ENCODE measurements around the gene STXBP1.

Gene STXBP1

GRCh38 chr9:127644146-127644827 lies 32.2 kb downstream of the STXBP1 start:
- H3K4me1 ChIP-seq (ENCODE audit: control insufficient read depth, insufficient read depth, low read length), result peaks cover 2% of the 10 kb centered on the region
- H3K4me2 ChIP-seq (ENCODE audit: low read length), result no peak overlapping the region
- H3K4me3 ChIP-seq (ENCODE audit: low read length), result no peak overlapping the region
- no peak overlapping the region for H3K9ac ChIP-seq (ENCODE audit: low read depth, low read length)
- H3K27me3 ChIP-seq (ENCODE audit: control insufficient read depth, insufficient read depth, low read length), result no peaks in the 10 kb centered on the region
- H3K36me3 ChIP-seq (ENCODE audit: insufficient read depth, low read length), result no peaks in the 10 kb centered on the region
- H3K9me3 ChIP-seq (replicated peaks; ENCODE audit: low read length), result no peaks in the 10 kb centered on the region

DNA sequence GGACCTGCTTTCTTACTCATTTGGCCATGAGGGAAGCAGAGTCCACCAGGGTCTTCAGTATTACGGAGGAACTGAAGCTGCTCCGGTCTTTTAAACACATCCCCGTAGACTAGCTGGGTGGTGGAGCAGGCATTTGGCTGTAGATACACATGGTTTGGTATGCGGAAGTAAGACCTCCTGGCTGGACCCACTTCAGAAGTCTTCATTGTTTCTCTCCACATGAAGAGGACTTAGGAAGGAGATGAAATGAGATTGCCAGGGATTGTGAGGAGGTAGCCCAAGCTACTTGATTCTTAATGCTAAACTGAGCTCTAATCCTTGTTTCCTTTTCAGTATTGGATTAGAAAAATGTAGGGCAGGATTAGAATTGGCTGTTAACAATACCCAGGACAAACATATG lies 32.9 kb downstream of the STXBP1 start:
- no peak overlapping the region for H3K4me2 ChIP-seq (ENCODE audit: low read length)
- no peak overlapping the region for H3K4me3 ChIP-seq (ENCODE audit: low read length)
- H3K4me1 ChIP-seq (ENCODE audit: control insufficient read depth, insufficient read depth, low read length), result peaks cover 2% of the 10 kb centered on the region
- H3K9me3 ChIP-seq (replicated peaks; ENCODE audit: low read length), result no peaks in the 10 kb centered on the region
- no peak overlapping the region for H3K9ac ChIP-seq (ENCODE audit: low read depth, low read length)
- H3K36me3 ChIP-seq (ENCODE audit: insufficient read depth, low read length), result no peaks in the 10 kb centered on the region
- H3K27me3 ChIP-seq (ENCODE audit: control insufficient read depth, insufficient read depth, low read length), result no peaks in the 10 kb centered on the region

DNA sequence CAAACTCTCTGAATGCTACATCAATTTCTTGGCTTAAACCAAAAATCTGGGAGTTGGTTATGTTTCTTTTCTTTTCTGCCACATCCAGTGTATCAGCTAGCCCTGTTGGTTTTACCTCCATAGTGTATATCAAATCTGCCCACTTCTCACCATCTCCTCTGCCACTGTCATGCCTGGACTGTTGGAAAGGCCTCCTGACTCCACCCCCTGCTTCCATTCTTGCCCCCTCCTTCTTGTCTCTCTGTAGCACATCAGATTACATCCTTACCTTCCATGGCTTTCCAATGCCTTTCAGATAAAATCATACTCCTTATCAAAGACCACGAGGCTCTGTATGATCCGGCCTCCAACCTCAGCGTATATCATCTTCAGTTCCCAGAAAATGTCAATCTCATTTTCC lies 35.4 kb downstream of the STXBP1 start:
- Histone ChIP-seq H3K9ac (ENCODE audit: low read depth, low read length) (no peak overlapping the region), H3K4me3 (ENCODE audit: low read length) (no peak overlapping the region), H3K27me3 (ENCODE audit: control insufficient read depth, insufficient read depth, low read length) (no peaks in the 10 kb centered on the region), H3K9me3 (replicated peaks; ENCODE audit: low read length) (no peaks in the 10 kb centered on the region), H3K4me2 (ENCODE audit: low read length) (no peak overlapping the region), H3K4me1 (ENCODE audit: control insufficient read depth, insufficient read depth, low read length) (peaks cover 2% of the 10 kb centered on the region), H3K36me3 (ENCODE audit: insufficient read depth, low read length) (no peaks in the 10 kb centered on the region)

DNA sequence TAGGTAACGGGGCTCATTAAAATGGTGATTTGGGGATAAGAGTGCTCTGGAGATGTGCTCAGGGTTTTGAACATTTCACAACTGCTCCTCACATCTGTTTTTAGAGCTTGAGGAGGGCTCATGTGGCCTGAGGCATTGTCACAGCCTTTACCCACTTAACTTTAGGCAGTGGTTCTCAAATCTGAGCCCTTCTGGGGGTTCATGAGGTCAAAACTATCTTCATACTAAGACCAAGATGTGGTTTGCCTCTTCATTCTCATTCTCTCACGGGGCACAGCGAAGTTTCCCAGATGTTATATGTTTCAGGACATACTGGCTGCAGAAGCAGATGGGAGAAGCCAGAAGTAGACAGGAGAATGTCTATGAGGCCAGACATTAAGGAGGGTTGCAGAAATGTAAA lies 38.4 kb downstream of the STXBP1 start:
- no peaks in the 10 kb centered on the region for H3K9me3 ChIP-seq (replicated peaks; ENCODE audit: low read length)
- no peak overlapping the region for H3K4me3 ChIP-seq (ENCODE audit: low read length)
- H3K9ac ChIP-seq (ENCODE audit: low read depth, low read length), result no peak overlapping the region
- H3K36me3 ChIP-seq (ENCODE audit: insufficient read depth, low read length), result peaks cover 7% of the 10 kb centered on the region
- no peaks in the 10 kb centered on the region for H3K4me1 ChIP-seq (ENCODE audit: control insufficient read depth, insufficient read depth, low read length)
- H3K27me3 ChIP-seq (ENCODE audit: control insufficient read depth, insufficient read depth, low read length), result no peaks in the 10 kb centered on the region
- H3K4me2 ChIP-seq (ENCODE audit: low read length), result no peak overlapping the region

DNA sequence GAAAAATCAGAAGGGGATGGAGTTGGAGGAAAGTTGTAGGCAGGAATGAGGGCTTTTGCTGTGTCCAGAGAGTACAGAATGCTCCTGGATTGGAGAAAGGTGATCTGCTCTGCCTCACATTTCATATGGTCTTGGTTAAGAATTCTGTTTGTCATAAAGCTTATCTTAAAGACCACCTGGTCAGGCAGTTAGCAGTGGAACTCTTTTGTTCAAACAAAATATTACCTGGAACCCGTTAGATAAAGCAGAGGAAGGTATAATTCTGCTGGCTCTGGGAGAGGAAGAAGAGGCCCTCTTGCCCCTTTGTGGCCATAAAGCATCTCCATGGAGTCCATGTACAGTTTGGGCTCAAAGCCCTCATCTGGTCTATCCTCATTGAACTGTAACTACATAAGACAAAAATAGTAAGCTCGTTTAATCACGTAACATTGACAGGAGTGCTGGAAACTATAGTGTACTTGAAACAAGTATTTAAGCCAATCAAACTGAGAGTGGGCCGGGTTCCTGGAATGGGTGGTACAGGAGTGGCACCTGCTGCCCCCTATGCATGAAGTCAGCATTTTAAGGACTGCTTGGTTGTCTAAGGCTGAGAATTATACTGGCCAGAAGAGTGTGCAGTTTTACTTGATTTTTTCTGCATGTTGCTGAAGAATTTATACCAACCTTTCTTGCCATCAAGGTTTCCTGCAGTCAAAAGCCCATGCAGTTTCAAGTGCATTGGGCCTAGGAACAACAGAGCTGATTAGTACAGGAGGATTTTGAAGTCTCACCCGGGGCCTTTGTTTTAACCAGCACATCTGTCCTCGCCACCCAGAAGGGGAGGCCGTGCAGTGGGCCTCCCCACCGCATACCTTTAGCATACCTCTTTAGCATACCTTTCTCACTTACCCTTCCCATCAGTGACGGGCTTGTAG lies 39.9 kb downstream of the STXBP1 start:
- no peak overlapping the region for H3K9ac ChIP-seq (ENCODE audit: low read depth, low read length)
- H3K4me2 ChIP-seq (ENCODE audit: low read length), result no peak overlapping the region
- no peak overlapping the region for H3K4me3 ChIP-seq (ENCODE audit: low read length)
- no peaks in the 10 kb centered on the region for H3K27me3 ChIP-seq (ENCODE audit: control insufficient read depth, insufficient read depth, low read length)
- H3K4me1 ChIP-seq (ENCODE audit: control insufficient read depth, insufficient read depth, low read length), result no peaks in the 10 kb centered on the region
- H3K36me3 ChIP-seq (ENCODE audit: insufficient read depth, low read length), result peaks cover 7% of the 10 kb centered on the region
- no peaks in the 10 kb centered on the region for H3K9me3 ChIP-seq (replicated peaks; ENCODE audit: low read length)

DNA sequence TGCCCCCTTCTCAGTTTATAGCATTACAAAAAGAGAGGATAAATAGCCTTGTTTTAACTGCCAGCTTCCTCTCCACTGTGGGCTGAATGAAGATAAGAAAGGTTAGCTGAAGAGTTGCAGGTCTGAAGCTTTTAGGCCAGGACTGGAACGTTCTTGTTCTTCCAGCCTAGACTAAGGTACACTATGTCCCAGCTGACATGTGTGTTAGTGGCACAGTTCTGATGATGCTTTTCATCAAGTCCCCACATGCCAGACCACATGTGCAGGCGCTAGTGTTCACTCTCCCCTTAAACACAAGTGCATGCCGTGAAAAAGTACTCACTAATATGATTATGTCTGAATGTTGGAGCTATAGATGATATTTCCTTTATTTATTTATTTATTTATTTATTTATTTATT lies 40.7 kb downstream of the STXBP1 start:
- Histone ChIP-seq H3K9ac (ENCODE audit: low read depth, low read length) (no peak overlapping the region), H3K9me3 (replicated peaks; ENCODE audit: low read length) (no peaks in the 10 kb centered on the region), H3K4me1 (ENCODE audit: control insufficient read depth, insufficient read depth, low read length) (no peaks in the 10 kb centered on the region), H3K4me2 (ENCODE audit: low read length) (no peak overlapping the region), H3K36me3 (ENCODE audit: insufficient read depth, low read length) (peaks cover 7% of the 10 kb centered on the region), H3K27me3 (ENCODE audit: control insufficient read depth, insufficient read depth, low read length) (no peaks in the 10 kb centered on the region), H3K4me3 (ENCODE audit: low read length) (no peak overlapping the region)

GRCh38 chr9:127654619-127655018 lies 42.5 kb downstream of the STXBP1 start:
- no peaks in the 10 kb centered on the region for H3K9me3 ChIP-seq (replicated peaks; ENCODE audit: low read length)
- H3K4me2 ChIP-seq (ENCODE audit: low read length), result no peak overlapping the region
- H3K4me3 ChIP-seq (ENCODE audit: low read length), result no peak overlapping the region
- no peak overlapping the region for H3K9ac ChIP-seq (ENCODE audit: low read depth, low read length)
- no peaks in the 10 kb centered on the region for H3K4me1 ChIP-seq (ENCODE audit: control insufficient read depth, insufficient read depth, low read length)
- peaks cover 7% of the 10 kb centered on the region for H3K36me3 ChIP-seq (ENCODE audit: insufficient read depth, low read length)
- no peaks in the 10 kb centered on the region for H3K27me3 ChIP-seq (ENCODE audit: control insufficient read depth, insufficient read depth, low read length)

DNA sequence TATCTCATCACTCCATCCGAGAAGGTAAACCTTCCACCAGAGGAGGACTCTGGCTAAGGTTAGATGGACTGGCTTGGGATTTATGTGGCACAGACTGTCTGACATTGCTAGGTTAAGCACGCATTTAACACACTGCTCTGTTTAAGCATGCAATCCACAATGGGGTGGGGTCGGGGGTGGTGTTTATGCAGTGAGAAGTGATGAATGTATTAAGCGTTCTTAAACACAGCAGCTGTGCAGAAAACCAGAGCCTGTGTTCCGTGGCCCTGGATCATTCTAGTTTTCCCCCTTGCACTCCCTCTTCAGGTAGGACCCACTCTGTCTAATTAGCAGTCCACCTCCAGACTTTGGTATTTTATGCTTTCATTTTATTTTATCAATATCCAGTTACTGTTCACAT lies 46.4 kb downstream of the STXBP1 start:
- Histone ChIP-seq H3K9ac (ENCODE audit: low read depth, low read length) (no peak overlapping the region), H3K27me3 (ENCODE audit: control insufficient read depth, insufficient read depth, low read length) (no peaks in the 10 kb centered on the region), H3K4me2 (ENCODE audit: low read length) (no peak overlapping the region), H3K36me3 (ENCODE audit: insufficient read depth, low read length) (peaks cover 24% of the 10 kb centered on the region), H3K4me3 (ENCODE audit: low read length) (no peak overlapping the region), H3K9me3 (replicated peaks; ENCODE audit: low read length) (no peaks in the 10 kb centered on the region), H3K4me1 (ENCODE audit: control insufficient read depth, insufficient read depth, low read length) (no peaks in the 10 kb centered on the region)

DNA sequence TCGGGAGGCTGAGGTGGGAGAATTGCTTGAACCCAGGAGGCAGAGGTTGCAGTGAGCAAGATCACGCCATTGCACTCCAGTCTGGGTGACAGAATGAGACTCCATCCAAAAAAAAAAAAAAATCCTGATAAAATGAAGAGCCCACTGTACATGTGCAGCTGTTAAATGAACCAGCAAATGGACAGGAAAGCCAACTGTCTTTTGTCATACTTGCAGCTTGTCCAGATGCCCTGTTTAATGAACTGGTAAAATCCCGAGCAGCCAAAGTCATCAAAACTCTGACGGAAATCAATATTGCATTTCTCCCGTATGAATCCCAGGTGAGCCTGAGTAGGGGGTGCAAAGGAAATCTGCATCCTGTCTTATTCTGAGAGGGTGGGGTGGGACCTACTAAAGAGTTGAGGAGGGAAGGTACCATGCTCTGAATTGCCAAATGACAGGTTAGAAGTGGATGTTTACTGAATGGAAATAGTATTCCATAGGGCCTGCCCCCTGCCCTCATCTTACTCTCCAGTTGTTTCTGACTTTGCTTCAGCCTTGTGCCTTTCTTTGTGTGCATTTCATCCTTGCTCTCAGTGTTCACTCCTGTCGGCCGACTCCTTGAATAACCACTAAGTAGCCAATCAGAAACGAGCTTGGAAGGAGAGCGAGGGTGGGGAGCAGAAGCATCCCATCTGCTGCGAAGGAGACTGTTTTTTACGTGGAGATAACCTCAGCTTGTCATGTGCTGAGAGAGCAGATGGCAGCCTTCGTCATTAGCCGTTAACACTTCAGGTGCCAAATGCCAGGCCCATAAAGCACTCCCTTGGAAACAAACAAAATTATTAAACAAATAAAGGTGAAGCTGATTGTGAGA lies 49.0 kb downstream of the STXBP1 start:
- Histone ChIP-seq H3K4me2 (ENCODE audit: low read length) (no peak overlapping the region), H3K27me3 (ENCODE audit: control insufficient read depth, insufficient read depth, low read length) (no peaks in the 10 kb centered on the region), H3K9ac (ENCODE audit: low read depth, low read length) (no peak overlapping the region), H3K36me3 (ENCODE audit: insufficient read depth, low read length) (peaks cover 40% of the 10 kb centered on the region), H3K4me1 (ENCODE audit: control insufficient read depth, insufficient read depth, low read length) (no peaks in the 10 kb centered on the region), H3K9me3 (replicated peaks; ENCODE audit: low read length) (no peaks in the 10 kb centered on the region), H3K4me3 (ENCODE audit: low read length) (no peak overlapping the region)

- peaks cover 40% of the 10 kb centered on the region for H3K36me3 ChIP-seq (ENCODE audit: insufficient read depth, low read length)
- no peak overlapping the region for H3K9ac ChIP-seq (ENCODE audit: low read depth, low read length)
- no peaks in the 10 kb centered on the region for H3K9me3 ChIP-seq (replicated peaks; ENCODE audit: low read length)
These were observed 50.5 kb downstream of the STXBP1 start for GRCh38 chr9:127662617-127663016.

GRCh38 chr9:127664324-127664677 lies 52.2 kb downstream of the STXBP1 start:
- peaks cover 49% of the 10 kb centered on the region for H3K36me3 ChIP-seq (ENCODE audit: insufficient read depth, low read length)
- H3K9ac ChIP-seq (ENCODE audit: low read depth, low read length), result no peak overlapping the region
- H3K9me3 ChIP-seq (replicated peaks; ENCODE audit: low read length), result no peaks in the 10 kb centered on the region
- no peak overlapping the region for H3K4me3 ChIP-seq (ENCODE audit: low read length)
- no peak overlapping the region for H3K4me2 ChIP-seq (ENCODE audit: low read length)
- H3K4me1 ChIP-seq (ENCODE audit: control insufficient read depth, insufficient read depth, low read length), result no peaks in the 10 kb centered on the region
- no peaks in the 10 kb centered on the region for H3K27me3 ChIP-seq (ENCODE audit: control insufficient read depth, insufficient read depth, low read length)

More at GRCh38 chr9:127662617-127663016, 50.5 kb downstream of the STXBP1 start:
- Histone ChIP-seq H3K4me3 (ENCODE audit: low read length) (no peak overlapping the region), H3K27me3 (ENCODE audit: control insufficient read depth, insufficient read depth, low read length) (no peaks in the 10 kb centered on the region), H3K4me2 (ENCODE audit: low read length) (no peak overlapping the region), H3K4me1 (ENCODE audit: control insufficient read depth, insufficient read depth, low read length) (no peaks in the 10 kb centered on the region)
